Measurements from ENCODE around the gene CEP83.
"Not testable (repeated sequence)": the region's sequence is repeated elsewhere in the genome, so short reads cannot be mapped to it uniquely, and the experiment has no call there.

GRCh38 chr12:94398685-94399084 lies 61.0 kb downstream of the CEP83 start:
- not testable (repeated sequence) for TF ChIP-seq CTCF (conservative IDR thresholded peaks at IDR 0.05 in 1 of 2, IDR thresholded peaks at IDR 0.05 in 1 of 2; ENCODE audit: low read depth in 1 of 2, low read length in 2 of 2); EZH2 (IDR thresholded peaks at IDR 0.05; ENCODE audit: low read length, missing control alignments)

Measured in fibroblast of lung (primary cell).